HepG2 (cell line): ENCODE data around the gene IGFL2. TPM values are rescaled to one million over a fixed set of nuclear protein-coding genes. Genes with fewer than 3 reads are reported as not detected.

ENCODE experiments used
- ATAC-seq: fragments of 200-7000 bp; cut with Tn5 transposase; 3 replicates; pipeline ENCODE4 v1.9.1; 2020; ENCODE audit warnings: mild to moderate bottlenecking, moderate library complexity
- BruUV-seq: library from RNA; stranded (reverse); fragments of 400-500 nt; replicated peaks from 2 replicates; lab custom pipeline; 2021; lab: Mats Ljungman, UMichigan
- CTCF ChIA-PET: fragments of 300-600 bp; formaldehyde crosslinking; extraction: SDS; loops from one replicate; lab custom pipeline; 2021; ENCODE audit warnings: low total read pairs, inconsistent platforms, low intra/inter-chr PET ratio; lab: Yijun Ruan, JAX
- POLR2A ChIA-PET: fragments of 350-600 bp; sonication (Branson Sonifier 250); formaldehyde crosslinking; loops from one replicate; lab custom pipeline; 2020; ENCODE audit warnings: antibody characterized with exemption, inconsistent platforms; lab: Yijun Ruan, JAX
- DNase-seq: peaks from one replicate; pipeline ENCODE4 v3.0.0-alpha.2; 2015; ENCODE audit warnings: low spot score
- FAIRE-seq: peaks from 3 replicates; lab custom pipeline; 2011; peaks lifted over from hg19 to GRCh38; lab: Jason Lieb, UNC
- H2AFZ ChIP-seq: one replicate; pipeline ENCODE4 v1.6.1; 2011; ENCODE audit warnings: low read length, inconsistent platforms
- H3K27ac ChIP-seq: fragments of 300-600 bp; 3 replicates; pipeline ENCODE4 v1.8.0; 2011; ENCODE audit warnings: mixed run types, mild to moderate bottlenecking, mixed read lengths, low read length, inconsistent platforms; ENCODE audit not compliant: insufficient read depth; ENCODE audit errors: extremely low read length
- H3K27me3 ChIP-seq, 2 experiments: fragments of 200-600 bp in 1 of 2; 2 replicates in 1 of 2; 3 replicates in 1 of 2; pipeline versions ENCODE4 v1.6.0 to v1.8.0; 2011; ENCODE audit warnings: low read length in 2 of 2, mild to moderate bottlenecking in 2 of 2, moderate library complexity in 2 of 2, inconsistent platforms in 1 of 2; ENCODE audit not compliant: insufficient read depth in 2 of 2, control insufficient read depth in 1 of 2
- H3K36me3 ChIP-seq, 2 experiments: fragments of 200-600 bp in 1 of 2; replicated peaks in 1 of 2; 2 replicates in 1 of 2; 3 replicates in 1 of 2; pipeline versions ENCODE4 v1.5.1 to v1.8.0; 2011; ENCODE audit warnings: low read length in 2 of 2, inconsistent platforms in 1 of 2; ENCODE audit not compliant: insufficient read depth in 2 of 2, control insufficient read depth in 1 of 2
- H3K4me1 ChIP-seq: 2 replicates; pipeline ENCODE4 v1.5.1; 2012; ENCODE audit warnings: low read length, inconsistent platforms; ENCODE audit not compliant: insufficient read depth
- H3K4me2 ChIP-seq: 2 replicates; pipeline ENCODE4 v1.6.0; 2011; ENCODE audit warnings: low read depth, low read length, inconsistent platforms
- H3K4me3 ChIP-seq, 3 experiments: fragments of 200-600 bp in 1 of 3; sonication (generic), shearing (Covaris generic) in 1 of 3; replicated peaks in 1 of 3; 2 replicates each; pipeline ENCODE4 v1.5.1; 2011 to 2016; ENCODE audit warnings: low read length in 3 of 3, inconsistent platforms in 2 of 3, low read depth in 2 of 3, mild to moderate bottlenecking in 2 of 3, control low read depth in 1 of 3, mixed read lengths in 1 of 3; ENCODE audit not compliant: insufficient read depth in 1 of 3
- H3K79me2 ChIP-seq: one replicate; pipeline ENCODE4 v1.6.1; 2011; ENCODE audit warnings: low read length, inconsistent platforms; ENCODE audit not compliant: insufficient read depth
- H3K9ac ChIP-seq: 2 replicates; pipeline ENCODE4 v1.6.0; 2011; ENCODE audit warnings: mild to moderate bottlenecking, low read depth, low read length, inconsistent platforms; ENCODE audit not compliant: insufficient read depth
- H3K9me3 ChIP-seq: 2 replicates; pipeline ENCODE4 v1.5.1; 2012; ENCODE audit warnings: mild to moderate bottlenecking, low read length
- H4K20me1 ChIP-seq: 2 replicates; pipeline ENCODE4 v1.6.0; 2011; ENCODE audit warnings: inconsistent platforms, mild to moderate bottlenecking, low read length, moderate library complexity; ENCODE audit not compliant: insufficient read depth
- ARNT2 ChIP-seq: sonication (generic); formaldehyde crosslinking; IDR thresholded peaks from 2 replicates; pipeline ENCODE4 v1.8.0; 2022; ENCODE audit warnings: mild to moderate bottlenecking, low read depth, missing genetic modification reagents, moderate library complexity
- CENPBD1 ChIP-seq: sonication (generic); formaldehyde crosslinking; IDR thresholded peaks from 2 replicates; pipeline ENCODE4 v1.8.0; 2022; ENCODE audit warnings: missing genetic modification reagents, low read depth, mild to moderate bottlenecking, borderline replicate concordance
- KDM2A ChIP-seq: sonication (generic); formaldehyde crosslinking; IDR thresholded peaks from 2 replicates; pipeline ENCODE4 v1.4.0; 2020; ENCODE audit warnings: low read depth, missing genetic modification reagents, borderline replicate concordance
- KLF16 ChIP-seq, 2 experiments: sonication (generic) in 1 of 2; formaldehyde crosslinking in 1 of 2; IDR thresholded peaks; 2 replicates each; pipeline versions ENCODE4 v1.6.1 to v1.8.0; 2016 to 2023; ENCODE audit warnings: missing genetic modification reagents in 2 of 2, missing compliant biosample characterization in 1 of 2
- MAFG ChIP-seq: sonication (generic); formaldehyde crosslinking; IDR thresholded peaks from 2 replicates; pipeline ENCODE4 v1.5.1; 2020; ENCODE audit warnings: mild to moderate bottlenecking, missing genetic modification reagents
- NFIB ChIP-seq: sonication (generic); formaldehyde crosslinking; IDR thresholded peaks from 2 replicates; pipeline ENCODE4 v1.9.0; 2021; ENCODE audit warnings: missing genetic modification reagents, mild to moderate bottlenecking, borderline replicate concordance
- PRDM10 ChIP-seq: sonication (generic); formaldehyde crosslinking; IDR thresholded peaks from 2 replicates; pipeline ENCODE4 v1.4.0; 2020; ENCODE audit warnings: low read depth, missing genetic modification reagents
- WGBS: methylation state at CpG from one replicate; pipeline ENCODE4 v1.1.6; 2017; ENCODE audit warnings: low lambda C conversion rate; 5-methylcytosine and 5-hydroxymethylcytosine counted together
- in situ Hi-C: cut with HindIII; loops from 2 replicates; pipeline ENCODE4 v1.10.0; 2017; ENCODE audit warnings: low pct_unique_long_range_greater_than_20kb; ENCODE audit not compliant: extremely low pct_ligation_motif_present
- intact Hi-C: fragments of 100-400 bp; cut with micrococcal nuclease; formaldehyde crosslinking; loops from one replicate; pipeline ENCODE4 v1.10.0; 2022; ENCODE audit not compliant: unreplicated experiment
- polyA plus RNA-seq, 8 experiments: library from polyadenylated mRNA; depleted of rRNA in 3 of 8; stranded (reverse) in 7 of 8; unstranded in 1 of 8; fragments of >200 nt; fragmentation: Illumina TruSeq in 4 of 8; extraction: Trizol in 4 of 8; gene quantifications; 2 replicates each; pipeline versions ENCODE4 v1.2.1 to v1.2.3, GENCODE V29; 2011 to 2016; ENCODE audit warnings: low read depth in 4 of 8, missing spikeins in 1 of 8, mixed read lengths in 1 of 8; ENCODE audit not compliant: insufficient read depth in 1 of 8
- total RNA-seq, 5 experiments: library from RNA; depleted of rRNA; stranded (reverse); fragments of >200 nt; fragmentation: Illumina TruSeq; extraction: Trizol; gene quantifications; 2 replicates each; pipeline ENCODE4 v1.2.3, GENCODE V29; 2016; ENCODE audit warnings: low read depth in 1 of 5
- TF ChIP-seq, protein P1 (sequence below): sonication (generic); formaldehyde crosslinking; IDR thresholded peaks from 2 replicates; pipeline ENCODE4 v1.5.0; 2020; ENCODE audit warnings: missing genetic modification reagents

The IGFL2 gene
- total and polyA plus RNA-seq, 2 of the 13 experiments (the other 11 are each of a cell fraction or from before 2014, with no cell fraction given): not detected

GRCh38 chr19:46192992-46193650, 45.1 kb downstream of the IGFL2 start (continued):
- TF ChIP-seq KLF16 (CRISPR knock-in tag; IDR thresholded peaks at IDR 0.05) (0 out of 4 replicates have a peak, but pooled peaks of 1 of the 2 experiments have one; percentile 49), KDM2A (CRISPR knock-in tag) (peak; percentile 74), PRDM10 (CRISPR knock-in tag) (no peak)
- TF ChIP-seq, protein P1, sequence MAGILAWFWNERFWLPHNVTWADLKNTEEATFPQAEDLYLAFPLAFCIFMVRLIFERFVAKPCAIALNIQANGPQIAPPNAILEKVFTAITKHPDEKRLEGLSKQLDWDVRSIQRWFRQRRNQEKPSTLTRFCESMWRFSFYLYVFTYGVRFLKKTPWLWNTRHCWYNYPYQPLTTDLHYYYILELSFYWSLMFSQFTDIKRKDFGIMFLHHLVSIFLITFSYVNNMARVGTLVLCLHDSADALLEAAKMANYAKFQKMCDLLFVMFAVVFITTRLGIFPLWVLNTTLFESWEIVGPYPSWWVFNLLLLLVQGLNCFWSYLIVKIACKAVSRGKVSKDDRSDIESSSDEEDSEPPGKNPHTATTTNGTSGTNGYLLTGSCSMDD: no peak
- TF ChIP-seq, all 625 proteins: peak for 93

GRCh38 chr19:46193678-46194077, 45.6 kb downstream of the IGFL2 start:
- Histone ChIP-seq H3K4me1 (peaks cover 44% of the 10 kb centered on the region), H3K4me3 (no peak overlapping the region), H4K20me1 (no peaks in the 10 kb centered on the region), H3K9ac (no peak overlapping the region), H3K27ac (no peak overlapping the region), H3K9me3 (no peaks in the 10 kb centered on the region), H2AFZ (no peak overlapping the region), H3K4me2 (peak overlapping the region; percentile 38), H3K27me3 (0 out of 5 replicates have a peak, but pooled peaks cover 0 to under 1% of the 10 kb centered on the region in 2 experiments), H3K79me2 (no peaks in the 10 kb centered on the region), H3K36me3 (no peaks in the 10 kb centered on the region)
- intact Hi-C loops (no loop called here), in situ Hi-C loops (loop anchor here (5.0 kb wide), 2 partner anchors 111 to 171 kb away; partner anchors contain the start of gene PGLYRP1)
- FAIRE-seq: no peak
- no peak for DNase-seq
- ChIA-PET CTCF (no interaction called here), POLR2A (no interaction called here)
- no TSS peak for BruUV-seq
- TF ChIP-seq ARNT2 (CRISPR knock-in tag) (no peak), MAFG (no peak), NFIB (CRISPR knock-in tag) (no peak), CENPBD1 (no peak)
- no peak; the same call in 2 of the 3 replicates for ATAC-seq
- WGBS: 8% methylated on average over 4 of the region's 4 CpGs
